GM19324 (cell line): ENCODE results near the gene PCYOX1L.
"Not testable (repeated sequence)": the region's sequence is repeated elsewhere in the genome, so short reads cannot be mapped to it uniquely, and the experiment has no call there.

Experiments used
- ATAC-seq: cut with Tn5 transposase; IDR thresholded peaks from one replicate; pipeline ENCODE4 v1.9.1; 2021; ENCODE audit warnings: mild to moderate bottlenecking, moderate library complexity; ENCODE audit not compliant: unreplicated experiment, low FRiP score

PCYOX1L gene

DNA sequence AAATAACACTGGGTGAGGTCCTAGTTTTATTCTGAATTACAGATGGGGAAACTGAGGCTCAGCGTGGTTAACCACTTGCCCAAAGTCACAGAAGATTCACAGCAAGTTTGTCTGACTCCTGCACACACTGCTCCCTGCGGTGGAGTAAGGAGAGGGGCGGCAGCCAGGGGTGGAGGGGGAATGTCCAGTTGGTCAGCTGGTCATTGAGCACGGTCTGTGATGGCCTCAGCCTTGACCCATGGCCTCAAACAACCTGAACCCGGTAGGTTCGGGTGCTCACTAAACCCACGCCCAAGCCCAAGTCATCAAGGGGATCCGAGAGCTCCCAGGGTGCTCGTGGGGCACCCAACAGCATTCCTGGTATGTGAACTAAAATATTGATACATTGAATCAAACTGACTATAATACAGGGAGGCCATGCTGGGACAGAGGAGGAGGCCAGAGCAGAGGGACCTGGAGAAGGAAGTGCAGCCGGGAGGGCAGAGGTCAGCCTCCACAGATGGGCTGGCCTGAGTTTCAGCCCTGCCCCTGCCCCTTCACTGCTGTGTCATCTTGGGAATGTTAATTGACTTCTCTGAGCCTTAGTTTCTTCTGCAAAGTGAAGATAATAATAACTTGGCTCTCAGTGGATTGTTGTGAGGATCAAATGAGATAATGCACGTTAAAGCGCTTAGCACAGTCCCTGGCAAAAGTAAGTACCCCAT lies 24.8 kb downstream of the PCYOX1L start:
- no peak for ATAC-seq

DNA sequence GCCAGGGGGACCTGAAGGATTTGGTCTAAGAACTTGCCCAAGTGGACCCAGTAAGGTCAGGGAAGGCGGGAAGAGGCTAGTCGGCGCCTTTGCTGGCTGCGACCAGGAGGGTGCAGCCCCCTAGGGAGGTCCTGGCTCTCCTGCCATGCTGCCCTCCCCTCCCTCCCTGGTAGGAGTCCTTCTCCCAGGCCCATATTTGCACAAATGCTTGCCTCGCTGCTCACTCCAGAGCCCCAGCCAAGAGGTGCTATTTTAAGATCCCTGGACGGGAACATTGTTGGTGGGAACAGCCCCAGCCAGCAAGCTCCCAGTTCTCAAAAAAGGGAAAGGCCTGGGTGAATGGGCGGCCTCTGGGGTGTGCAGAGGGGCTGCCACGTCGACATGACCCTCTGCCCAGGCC lies 25.6 kb downstream of the PCYOX1L start:
- no peak for ATAC-seq

DNA sequence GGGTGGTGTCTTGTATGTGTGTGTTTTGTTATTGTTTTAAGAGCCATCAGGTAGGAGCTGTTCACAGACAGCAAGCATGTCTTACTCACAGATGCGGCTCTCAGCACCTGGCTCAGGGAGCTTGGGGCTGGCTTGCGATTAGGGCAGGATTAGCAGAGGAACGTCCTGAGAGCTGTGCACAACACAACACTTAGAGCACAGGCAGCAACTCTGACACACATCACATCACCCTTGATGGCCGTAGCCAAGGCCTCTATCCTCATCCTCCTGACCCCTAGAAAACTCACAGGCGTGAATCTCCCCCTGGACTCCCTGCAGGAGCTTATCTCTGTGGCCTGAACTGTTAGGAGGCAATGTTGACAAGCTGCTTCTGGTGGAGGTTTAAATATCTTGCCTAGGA lies 28.3 kb downstream of the PCYOX1L start:
- ATAC-seq = no peak

DNA sequence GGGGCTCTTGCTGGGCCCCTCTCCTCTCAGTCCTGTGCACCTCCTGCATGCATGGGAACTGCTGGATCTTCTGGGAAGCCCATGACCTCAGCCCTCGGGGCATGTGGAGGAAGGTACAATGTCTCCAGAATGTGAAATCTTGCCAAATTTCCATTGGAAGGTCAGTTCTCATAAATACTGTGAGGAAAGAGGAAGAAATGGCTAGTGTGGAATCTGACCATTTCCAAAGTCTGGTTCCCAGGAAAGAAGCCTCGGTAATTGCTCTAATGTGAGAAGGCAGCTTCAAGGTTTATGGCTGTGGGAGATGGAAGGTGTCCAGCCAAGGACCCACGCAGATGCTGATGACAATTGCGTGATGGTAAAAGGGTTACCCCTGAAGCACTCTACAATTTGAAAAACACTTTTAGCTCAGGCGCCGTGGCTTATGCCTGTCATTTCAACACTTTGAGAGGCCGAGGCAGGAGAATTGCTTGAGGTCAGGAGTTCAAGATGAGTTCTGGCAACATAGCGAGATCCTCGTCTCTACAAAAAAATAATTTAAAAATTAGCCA lies 29.3 kb downstream of the PCYOX1L start:
- no peak for ATAC-seq

DNA sequence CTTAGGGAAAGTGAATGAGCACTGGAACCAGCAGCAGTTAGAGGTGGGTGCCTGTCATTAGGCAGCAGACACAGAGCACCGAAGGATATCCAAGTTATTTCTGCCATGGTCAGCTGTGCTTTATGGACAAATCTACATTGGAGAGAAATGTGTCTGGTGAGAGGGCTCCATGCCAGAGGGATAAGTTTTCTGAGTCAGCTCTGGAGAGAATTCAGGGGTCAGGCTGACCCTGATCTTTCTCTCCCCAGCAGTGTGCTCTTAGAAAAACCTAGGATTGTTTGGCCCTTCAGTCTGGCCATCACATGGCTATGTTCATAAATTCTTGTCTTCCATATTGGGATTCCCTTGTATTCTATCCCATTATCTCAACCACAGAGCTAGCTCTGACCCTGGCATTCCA lies 30.1 kb downstream of the PCYOX1L start:
- no peak for ATAC-seq

DNA sequence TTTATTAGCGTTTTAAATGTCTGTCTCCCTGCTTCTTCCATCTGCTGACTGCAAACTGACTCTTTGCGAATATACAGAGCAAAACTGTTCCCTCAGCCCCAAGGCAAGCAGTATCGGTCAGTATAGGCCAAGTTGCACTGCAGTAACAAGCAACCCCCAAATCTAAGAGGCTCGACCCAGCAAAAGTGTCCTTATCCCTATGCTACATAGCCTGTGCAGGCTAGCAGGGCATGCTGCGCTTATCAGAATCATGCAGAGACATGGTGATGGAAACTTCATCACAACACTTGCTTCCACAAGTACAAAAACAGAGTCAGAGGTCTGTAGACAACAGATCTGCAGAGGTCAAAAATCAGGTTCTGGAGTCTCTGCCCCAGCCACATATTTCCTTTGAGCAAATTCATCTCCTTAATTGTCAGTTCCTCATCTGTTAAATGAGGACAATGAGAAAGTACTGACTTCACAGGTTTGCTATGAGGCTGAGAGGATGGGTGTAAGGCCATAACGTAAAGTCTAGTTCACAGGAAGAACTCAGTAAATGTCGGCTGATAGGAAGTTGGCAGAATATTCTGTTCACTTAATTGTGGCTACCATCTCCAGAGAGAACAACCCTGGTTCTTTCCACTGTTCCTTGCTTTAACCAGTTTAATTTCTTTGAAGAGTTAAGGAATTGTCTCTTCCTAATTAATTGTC lies 30.8 kb downstream of the PCYOX1L start:
- no peak for ATAC-seq

DNA sequence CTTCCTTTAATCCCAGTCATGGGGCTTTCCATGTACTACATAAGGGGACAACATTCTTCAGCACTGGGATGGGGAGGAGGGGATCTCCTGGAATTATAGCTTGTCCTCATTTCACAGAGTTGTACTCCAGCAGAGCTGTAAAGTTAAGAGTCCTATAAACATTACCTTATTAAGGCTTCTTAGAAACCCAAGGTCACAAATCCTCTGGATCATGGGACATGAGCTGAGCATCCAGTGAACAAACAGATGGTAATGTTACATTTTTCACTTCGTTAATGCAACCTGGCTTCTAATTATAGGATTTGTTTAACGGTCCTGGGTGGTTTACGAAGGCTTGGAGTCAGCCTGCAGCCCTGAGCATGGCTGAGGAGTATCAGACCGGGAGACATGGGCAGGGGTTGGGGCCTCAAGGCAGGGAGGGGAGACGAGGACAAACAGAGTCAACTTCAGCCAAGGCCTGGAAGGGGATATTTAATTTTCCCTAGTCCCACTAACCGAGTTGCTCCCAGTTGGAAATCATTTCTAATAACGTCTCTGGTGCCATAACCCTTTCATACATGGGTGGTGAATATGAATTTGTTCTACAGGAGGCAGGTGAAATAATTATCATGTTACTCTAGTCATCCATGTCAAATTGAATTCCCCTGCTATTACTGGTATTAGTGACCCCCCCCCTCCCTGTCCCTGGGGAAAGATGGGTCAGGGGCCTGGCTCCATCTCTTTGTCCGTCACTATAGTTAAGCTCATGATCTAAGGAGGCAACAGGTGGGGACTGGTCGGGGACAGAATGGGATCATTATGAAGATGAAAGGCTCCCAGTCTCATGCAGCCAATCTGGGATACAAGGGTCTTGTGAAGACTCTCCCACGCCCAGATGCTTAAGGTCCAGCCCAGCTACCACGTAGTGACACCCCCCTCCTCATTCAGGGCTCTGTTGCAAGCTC lies 32.0 kb downstream of the PCYOX1L start:
- ATAC-seq = no peak

DNA sequence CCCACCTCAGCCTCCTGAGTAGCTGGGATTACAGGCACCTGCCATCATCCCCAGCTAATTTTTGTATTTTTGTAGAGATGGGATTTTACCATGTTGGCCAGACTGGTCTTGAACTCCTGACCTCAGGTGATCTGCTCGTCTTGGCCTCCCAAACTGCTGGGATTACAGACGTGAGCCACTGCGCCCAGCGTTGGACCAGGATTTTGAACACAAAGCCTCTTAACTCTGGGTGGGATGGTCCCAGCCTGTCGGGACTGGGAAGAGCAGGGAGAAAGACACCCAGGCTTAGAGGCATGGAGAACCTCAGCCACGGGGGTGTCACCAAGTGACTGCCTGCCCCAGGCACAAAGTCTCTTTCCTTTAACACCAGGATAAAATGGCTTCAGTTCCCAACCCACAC lies 33.2 kb downstream of the PCYOX1L start:
- not testable (repeated sequence) for ATAC-seq

DNA sequence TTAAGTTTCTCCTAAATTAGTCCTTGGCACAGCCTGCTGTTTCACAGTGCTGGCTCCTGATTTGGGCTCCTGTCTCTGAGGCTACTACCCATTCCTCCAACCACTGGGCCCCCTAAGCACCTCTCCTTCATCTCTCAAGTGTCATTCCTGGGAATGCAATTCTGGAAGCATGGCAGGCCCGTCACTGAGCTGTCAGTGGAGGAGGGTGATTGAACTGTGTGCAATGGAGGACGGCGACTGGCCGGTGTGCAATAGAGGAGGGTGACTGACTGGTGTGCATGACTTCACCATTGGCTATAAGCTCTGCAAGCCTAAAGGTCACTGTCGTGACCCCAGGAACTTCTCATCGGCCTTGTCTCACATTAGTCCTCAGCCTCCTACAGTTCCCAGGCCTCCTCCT lies 33.7 kb downstream of the PCYOX1L start:
- no peak for ATAC-seq

DNA sequence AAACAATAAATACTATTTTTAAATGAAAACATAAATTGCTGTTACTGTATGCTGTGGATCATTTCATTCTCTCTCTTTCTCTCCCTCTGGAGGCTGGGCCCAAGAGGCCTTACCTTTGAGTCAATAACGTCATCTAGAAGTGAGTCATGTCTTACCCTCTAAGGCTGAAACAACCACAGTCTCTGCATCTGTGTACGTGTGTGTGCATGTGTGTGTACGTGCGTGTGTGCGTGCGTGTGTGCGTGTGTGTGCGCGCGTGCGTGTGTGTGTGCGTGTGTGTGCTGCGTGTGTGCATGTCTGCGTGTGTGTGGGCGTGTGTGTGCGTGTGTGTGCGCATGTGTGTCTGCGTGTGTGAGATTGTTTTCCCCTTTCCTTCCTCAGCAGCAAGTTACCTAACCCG lies 34.9 kb downstream of the PCYOX1L start:
- ATAC-seq = no peak

DNA sequence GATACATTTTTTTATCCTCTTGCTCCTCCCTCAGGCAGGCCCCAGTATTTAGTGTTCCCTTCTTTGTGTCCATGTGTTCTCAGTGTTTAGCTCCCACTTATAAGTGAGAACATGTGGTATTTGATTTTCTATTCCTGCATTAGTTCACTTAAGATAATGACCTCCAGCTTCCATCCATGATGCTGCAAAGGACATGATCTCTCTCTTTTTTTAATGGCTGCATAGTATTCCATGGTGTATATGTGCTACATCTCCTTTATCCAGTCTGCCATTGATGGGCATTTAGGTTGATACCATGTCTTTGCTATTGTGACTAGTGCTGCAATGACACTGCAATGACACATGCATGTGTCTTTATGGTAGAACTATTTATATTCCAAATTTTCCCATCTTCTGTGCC lies 37.1 kb downstream of the PCYOX1L start:
- not testable (repeated sequence) for ATAC-seq

DNA sequence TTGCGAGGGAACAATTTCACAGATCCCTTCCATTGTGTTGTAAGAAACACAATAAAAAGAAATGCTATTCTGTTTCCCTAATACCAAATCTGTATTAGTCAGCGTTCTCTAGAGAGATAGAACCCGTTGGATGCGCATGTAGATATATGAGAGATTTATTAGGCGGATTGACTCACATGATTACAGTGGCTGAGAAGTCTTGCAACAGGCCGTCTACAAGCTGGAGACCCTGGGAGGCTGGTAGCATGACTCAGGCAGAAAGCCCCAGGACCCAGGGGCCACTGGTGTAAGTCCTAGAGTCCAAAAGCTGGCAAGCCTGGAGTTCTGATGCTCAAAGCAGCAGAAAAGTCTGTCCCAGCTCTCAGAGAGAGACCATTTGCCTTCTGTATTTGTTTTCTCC lies 39.7 kb downstream of the PCYOX1L start:
- no peak for ATAC-seq

DNA sequence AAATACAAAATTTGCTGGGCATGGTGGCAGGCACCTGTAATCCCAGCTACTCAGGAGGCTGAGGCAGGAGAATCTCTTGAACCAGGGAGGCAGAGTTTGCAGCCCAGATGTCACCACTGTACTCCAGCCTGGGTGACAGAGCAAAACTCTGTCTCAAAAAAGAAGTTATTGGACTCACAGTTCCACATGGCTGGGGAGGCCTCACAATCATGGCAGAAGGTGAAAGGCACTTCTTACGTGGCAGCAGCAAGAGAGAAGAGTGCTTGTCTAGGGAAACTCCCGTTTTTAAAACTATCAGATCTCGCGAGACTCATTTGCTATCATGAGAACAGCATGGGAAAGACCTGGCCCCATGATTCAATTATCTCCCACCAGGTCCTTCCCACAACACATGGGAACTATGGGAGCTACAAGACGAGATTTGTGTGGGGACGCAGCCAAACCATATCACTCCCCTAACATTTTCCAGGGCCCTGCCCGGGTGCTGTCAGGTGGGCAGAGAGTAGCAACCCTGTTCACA lies 41.0 kb downstream of the PCYOX1L start:
- ATAC-seq = not testable (repeated sequence)

DNA sequence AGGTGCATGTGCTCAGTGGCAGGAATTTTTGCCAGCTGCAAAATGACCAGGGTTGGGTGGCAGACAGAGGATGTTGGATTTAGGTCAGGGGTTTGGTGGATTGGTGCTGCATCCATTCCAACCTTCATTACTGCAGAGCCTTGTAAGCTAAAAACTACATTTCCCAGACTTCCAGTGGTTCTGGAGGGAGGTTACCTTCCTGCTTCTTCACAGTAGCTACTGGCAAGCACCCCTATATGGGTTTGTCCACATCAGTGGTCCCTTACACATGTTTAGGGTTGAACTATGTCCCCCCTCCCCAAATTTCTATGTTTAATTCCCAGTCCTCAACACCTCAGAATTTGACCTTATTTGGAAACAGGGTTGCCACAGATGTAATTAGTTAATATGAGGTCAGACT lies 41.9 kb downstream of the PCYOX1L start:
- ATAC-seq = no peak

DNA sequence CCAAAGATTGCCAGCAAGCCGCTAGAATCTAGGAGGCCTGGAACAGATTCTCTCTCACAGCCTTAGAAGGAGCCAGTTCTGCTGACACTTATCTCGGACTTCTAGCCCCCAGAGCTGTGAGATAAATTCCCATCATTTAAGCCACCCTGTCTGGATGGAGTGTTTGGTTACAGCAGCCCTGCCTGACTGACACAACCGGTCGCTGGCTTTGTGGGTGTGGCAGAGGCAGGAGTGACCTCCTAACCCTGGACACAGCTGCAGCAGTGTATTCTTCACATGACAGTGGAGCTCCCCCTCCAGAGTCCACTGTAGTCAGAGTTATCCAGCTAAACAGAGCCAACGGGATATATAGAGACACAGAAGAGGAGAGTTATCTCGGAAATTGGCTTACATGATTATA lies 42.5 kb downstream of the PCYOX1L start:
- ATAC-seq = no peak

DNA sequence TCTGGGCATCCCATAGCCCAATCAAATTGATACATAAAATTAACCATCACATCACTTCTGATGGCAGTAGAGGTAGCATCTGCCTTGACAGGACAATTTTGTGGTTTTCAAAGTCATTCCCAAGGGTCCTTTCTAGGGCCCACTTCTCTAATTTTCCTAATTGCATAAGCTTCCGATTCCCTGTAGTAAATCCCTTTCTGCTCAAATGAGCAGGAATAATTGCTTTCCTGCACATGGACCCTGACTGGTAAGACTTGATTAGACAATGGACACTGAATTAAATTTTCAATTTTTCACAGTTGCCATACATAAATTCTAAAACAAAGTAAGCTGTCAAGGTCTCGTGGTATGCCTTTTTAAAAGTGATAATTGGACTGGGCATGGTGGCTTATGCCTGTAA lies 43.2 kb downstream of the PCYOX1L start:
- ATAC-seq = no peak

DNA sequence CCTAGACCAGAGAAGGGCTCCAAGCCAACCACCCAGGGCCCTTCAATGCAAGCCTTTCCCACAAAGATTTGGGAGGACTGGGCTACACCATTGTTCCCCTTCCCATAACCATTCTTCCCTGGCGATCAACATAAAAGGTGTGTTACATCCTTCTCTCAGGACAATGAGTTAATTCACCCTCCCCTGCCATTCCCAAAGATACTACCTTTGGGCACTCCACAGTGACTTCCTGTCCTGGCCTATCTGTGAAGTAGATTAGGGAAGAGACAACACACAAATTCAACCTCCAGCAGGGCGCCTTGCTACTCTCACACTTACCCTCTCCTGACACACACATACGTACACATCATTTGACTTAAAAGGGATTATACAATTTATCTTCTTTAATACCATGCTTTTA lies 44.4 kb downstream of the PCYOX1L start:
- ATAC-seq = no peak

DNA sequence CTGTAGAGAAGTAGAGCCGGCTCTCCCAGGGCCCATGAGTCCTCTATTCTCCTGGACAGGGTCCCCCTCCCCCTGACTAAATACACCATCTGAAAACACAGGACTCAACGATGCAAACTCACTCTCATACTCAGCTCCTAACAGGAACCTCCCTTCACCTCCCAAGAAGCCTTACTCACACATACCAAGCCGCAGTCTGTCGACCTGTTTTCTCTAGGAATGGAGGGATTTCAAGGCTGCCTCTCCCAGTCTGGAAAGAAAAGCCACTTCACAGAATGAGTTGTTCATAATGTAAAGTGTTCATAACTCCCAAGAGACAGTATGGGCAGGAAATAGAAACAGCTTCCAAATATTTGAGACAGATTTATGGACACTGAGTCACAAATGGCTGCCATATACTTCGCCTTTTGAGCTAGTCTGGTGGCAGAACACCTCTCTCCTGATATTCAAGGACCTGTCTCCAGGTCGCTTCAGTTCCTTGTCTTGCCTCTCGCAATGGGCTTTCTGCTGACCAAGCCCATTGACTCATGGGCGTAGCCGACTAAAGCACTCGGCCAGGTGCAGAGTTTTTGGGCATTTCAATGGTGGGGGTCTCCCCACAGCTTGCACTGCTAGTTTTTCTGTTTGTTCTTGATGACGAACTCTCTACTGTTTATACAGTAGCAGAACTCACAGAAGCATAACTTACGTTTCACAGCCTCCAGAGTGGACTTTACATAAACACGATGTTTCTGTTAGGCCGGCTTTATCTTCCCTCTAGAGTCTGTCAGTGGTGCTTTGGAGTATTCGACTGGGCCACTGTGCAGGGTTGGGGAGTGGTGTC lies 46.3 kb downstream of the PCYOX1L start:
- ATAC-seq = no peak

DNA sequence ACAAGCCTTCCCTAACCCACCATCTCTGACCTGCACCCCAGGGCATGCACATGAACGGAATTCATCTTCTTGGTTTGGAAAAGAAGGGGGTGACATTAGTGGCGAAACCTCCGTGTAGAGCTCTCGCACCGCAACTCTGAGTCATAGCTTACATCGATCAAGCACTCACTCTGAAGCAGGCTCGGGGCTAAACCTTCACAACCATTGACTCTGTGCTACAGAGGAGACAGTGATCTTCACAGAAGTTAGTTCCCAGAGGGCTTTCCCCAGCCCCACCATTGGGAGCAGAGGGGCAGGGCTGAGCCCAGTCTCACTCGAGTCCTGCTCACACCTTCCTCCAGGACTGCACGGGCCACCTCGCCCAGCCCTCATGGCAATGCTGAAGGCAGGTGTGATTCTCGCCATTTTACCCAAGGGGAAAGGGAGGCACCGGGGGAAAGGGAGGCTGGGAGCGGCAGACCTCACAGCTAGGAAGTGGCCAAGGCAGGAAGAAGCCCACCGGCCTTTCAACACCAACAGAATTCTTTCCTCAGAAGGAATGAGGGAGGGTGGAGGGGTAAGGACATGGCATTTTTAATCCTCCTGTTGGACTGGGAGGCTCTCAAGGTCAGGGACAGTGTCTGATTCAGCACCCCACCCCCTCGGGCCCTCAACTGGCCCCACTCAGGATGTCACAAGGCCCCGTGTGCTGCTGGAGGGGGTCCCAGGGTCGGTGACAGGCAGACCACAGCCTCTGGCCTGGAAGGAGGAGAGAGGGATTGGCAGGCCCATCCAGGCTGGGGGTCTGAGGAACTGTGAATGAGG lies 47.1 kb downstream of the PCYOX1L start:
- no peak for ATAC-seq
